GM06990 (cell line): ENCODE measurements around the gene HIVEP3.

Experiments used
- DNase-seq: peaks from one replicate; pipeline ENCODE4 v3.0.0-alpha.2; 2011; ENCODE audit not compliant: insufficient read length; ENCODE audit errors: extremely low read depth
- H3K27me3 ChIP-seq: replicated peaks from 2 replicates; pipeline ENCODE4 v1.6.0; 2011; ENCODE audit warnings: low read length; ENCODE audit not compliant: control insufficient read depth, insufficient read depth
- H3K36me3 ChIP-seq: 2 replicates; pipeline ENCODE4 v1.5.1; 2011; ENCODE audit warnings: low read length; ENCODE audit not compliant: control insufficient read depth, insufficient read depth
- H3K4me3 ChIP-seq: replicated peaks from 2 replicates; pipeline ENCODE4 v1.5.1; 2011; ENCODE audit warnings: low read depth, mild to moderate bottlenecking, control low read depth, low read length
- TF ChIP-seq, protein P1 (sequence below): IDR thresholded peaks from 2 replicates; pipeline ENCODE4 v1.5.1; 2011; ENCODE audit warnings: low read length, control low read depth, mild to moderate bottlenecking, inconsistent platforms; ENCODE audit not compliant: insufficient read depth, poor library complexity, severe bottlenecking

The HIVEP3 gene

DNA sequence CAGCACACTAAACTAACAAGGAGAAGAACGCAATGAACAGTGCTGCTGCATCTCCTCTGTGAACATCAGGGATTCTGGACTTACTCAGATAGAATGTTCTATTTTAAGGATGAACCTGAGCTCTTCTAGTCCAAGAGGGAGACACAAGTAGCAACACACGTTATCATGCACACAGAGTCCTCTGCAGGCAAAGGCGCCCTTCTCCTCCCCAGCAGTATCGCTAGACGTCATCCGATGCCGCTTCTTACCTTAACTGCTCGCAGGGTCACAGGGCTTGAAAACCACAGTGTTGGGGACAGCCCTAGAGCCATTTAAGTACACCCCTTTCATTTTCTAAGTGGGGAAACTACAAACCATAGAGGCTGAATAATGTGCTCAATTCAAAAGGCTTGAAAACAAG lies 74.5 kb downstream of the HIVEP3 start:
- TF ChIP-seq, protein P1, sequence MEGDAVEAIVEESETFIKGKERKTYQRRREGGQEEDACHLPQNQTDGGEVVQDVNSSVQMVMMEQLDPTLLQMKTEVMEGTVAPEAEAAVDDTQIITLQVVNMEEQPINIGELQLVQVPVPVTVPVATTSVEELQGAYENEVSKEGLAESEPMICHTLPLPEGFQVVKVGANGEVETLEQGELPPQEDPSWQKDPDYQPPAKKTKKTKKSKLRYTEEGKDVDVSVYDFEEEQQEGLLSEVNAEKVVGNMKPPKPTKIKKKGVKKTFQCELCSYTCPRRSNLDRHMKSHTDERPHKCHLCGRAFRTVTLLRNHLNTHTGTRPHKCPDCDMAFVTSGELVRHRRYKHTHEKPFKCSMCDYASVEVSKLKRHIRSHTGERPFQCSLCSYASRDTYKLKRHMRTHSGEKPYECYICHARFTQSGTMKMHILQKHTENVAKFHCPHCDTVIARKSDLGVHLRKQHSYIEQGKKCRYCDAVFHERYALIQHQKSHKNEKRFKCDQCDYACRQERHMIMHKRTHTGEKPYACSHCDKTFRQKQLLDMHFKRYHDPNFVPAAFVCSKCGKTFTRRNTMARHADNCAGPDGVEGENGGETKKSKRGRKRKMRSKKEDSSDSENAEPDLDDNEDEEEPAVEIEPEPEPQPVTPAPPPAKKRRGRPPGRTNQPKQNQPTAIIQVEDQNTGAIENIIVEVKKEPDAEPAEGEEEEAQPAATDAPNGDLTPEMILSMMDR, result no peak
- DNase-seq, result no peak
- Histone ChIP-seq H3K4me3 (no peak overlapping the region), H3K36me3 (no peaks in the 10 kb centered on the region), H3K27me3 (no peaks in the 10 kb centered on the region)

DNA sequence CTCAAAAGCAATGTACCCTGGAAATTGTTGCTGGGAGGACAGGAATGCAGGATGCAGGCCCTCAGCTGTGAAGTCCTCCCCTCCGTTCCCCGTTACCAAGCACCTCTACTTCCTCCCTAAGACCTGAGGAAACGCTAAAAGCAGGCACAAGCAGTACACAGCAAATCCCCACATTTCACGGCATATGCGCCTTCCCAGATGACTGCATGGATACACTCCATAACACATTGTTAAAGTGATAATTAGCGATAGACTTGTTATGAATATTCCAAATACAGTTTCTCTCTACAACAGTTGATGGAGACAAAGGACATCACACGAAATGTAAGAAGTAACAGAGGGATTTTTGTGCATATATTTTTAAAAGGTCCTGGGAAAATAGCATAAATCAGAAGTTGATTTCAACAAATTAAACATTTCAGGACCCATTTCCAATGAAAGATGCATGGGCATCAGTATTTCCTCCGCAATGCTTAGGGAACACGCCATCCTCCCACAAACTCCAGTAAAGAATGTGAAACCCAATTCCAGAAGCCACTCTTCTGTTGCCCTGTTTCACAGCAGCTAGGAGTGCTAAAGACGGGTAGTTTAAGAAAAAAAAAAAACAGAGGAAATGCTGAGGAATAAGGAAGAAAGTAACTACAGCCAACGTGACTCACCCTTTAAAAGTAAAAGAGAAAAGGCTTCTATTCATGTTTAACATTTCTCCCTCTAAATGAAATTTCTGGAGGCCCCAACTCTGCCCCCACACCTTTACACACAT lies 75.5 kb downstream of the HIVEP3 start:
- Histone ChIP-seq H3K4me3 (no peak overlapping the region), H3K36me3 (no peaks in the 10 kb centered on the region), H3K27me3 (no peaks in the 10 kb centered on the region)
- TF ChIP-seq, protein P1, result no peak
- no peak for DNase-seq

DNA sequence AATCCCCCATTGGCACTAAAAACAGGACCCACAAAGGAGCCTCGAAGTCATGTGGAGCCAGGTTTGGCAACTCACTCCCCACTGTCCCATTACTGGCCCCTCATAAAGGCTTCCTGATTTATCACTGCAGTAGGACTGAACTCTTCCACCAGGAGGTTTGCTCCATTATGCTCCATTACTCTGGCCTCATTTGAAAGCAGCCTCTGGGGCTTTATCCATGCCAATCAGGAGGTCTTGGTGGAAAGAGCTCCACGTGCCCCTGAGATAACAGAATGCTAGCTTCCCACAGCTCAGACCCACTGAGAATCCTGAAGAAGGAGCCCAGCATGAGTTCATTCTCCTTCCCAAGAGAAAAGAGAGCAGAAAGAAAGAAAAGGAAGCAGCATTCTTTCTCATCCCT lies 76.4 kb downstream of the HIVEP3 start:
- no peak for DNase-seq
- Histone ChIP-seq H3K36me3 (no peaks in the 10 kb centered on the region), H3K4me3 (no peak overlapping the region), H3K27me3 (no peaks in the 10 kb centered on the region)
- TF ChIP-seq, protein P1, result no peak

DNA sequence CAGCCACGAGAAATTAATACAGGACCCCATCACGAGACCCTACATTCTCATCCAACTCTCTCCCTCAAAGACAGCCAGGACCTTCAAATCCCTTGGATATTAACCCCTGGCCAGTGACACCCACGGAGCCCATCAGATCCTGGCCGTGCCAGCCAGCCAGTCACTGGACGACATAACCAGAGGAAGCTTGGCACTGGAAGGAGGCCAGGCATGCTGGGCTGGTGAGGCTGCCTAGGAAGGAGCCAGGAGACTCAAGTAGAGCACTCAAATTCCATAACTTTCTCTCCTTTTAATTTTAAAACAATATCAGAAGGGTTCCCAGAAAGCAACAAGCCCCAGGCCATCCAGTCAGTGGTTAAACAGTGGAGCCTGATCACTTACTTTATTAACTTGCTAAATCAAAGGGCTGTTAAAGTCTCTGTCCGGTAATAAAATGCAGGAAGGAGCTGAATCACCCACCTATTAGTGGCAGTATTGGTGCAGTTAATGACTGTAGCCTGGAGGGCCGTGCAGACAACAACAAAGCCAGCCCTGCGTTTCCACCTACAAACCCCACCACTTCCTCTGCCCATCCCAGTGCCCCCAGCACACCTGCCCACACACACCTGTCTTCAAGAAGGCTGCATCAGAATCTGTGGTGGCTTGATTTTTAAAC lies 78.0 kb downstream of the HIVEP3 start:
- no peak for DNase-seq
- H3K4me3 ChIP-seq, result no peak overlapping the region
- no peaks in the 10 kb centered on the region for H3K36me3 ChIP-seq
- 0 out of 2 replicates have a peak, but pooled peaks cover 2% of the 10 kb centered on the region for H3K27me3 ChIP-seq
- TF ChIP-seq, protein P1, result no peak

DNA sequence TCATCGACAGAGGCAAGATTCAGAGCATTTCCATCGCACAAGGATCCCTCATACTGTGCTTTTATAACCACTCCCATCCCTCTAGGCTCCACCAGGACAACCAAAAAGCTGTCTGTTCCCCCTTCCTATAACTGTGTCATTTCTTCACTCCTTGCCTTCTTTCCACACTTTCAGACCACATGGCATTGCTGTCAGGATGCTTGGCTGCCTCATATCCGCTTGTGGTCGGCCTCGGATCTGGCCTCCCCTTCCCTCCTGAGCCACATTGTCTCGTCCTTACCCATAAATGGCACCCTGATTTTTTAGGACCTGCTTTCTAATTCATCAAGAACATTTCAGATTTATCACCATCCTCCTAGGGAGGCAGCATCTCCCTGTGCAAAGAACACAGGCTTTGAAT lies 80.5 kb downstream of the HIVEP3 start:
- DNase-seq, result no peak
- H3K4me3 ChIP-seq, result no peak overlapping the region
- TF ChIP-seq, protein P1, result no peak
- H3K36me3 ChIP-seq, result no peaks in the 10 kb centered on the region
- 0 out of 2 replicates have a peak, but pooled peaks cover 2% of the 10 kb centered on the region for H3K27me3 ChIP-seq
